Spleen (tissue), 13 donors: ENCODE measurements around the gene G3BP2. TPM values are rescaled to one million over a fixed set of nuclear protein-coding genes. Genes with fewer than 3 reads are reported as not detected.

Experiments used
- DNase-seq: peaks from one replicate; pipeline ENCODE4 v3.0.0-alpha.2; 2020
- H3K27ac ChIP-seq, 8 donors: fragments of 200-600 bp; sonication (generic) in 7 of 8; 1 replicate in 4 of 8; 2 replicates in 4 of 8; pipeline versions ENCODE4 v1.5.0 to v1.8.0; 2016 to 2021; ENCODE audit warnings: inconsistent platforms in 4 of 8, mild to moderate bottlenecking in 4 of 8, moderate library complexity in 1 of 8
- H3K27me3 ChIP-seq, 7 donors: fragments of 200-600 bp; sonication (generic) in 6 of 7; replicated peaks in 1 of 7; 1 replicate in 4 of 7; 2 replicates in 3 of 7; pipeline versions ENCODE4 v1.5.0 to v1.8.0; 2016 to 2021; ENCODE audit warnings: inconsistent platforms in 3 of 7, mild to moderate bottlenecking in 1 of 7
- H3K36me3 ChIP-seq, 6 donors: fragments of 200-600 bp; sonication (generic) in 5 of 6; 1 replicate in 4 of 6; 2 replicates in 2 of 6; pipeline versions ENCODE4 v1.5.0 to v1.8.0; 2016 to 2021; ENCODE audit warnings: inconsistent platforms in 2 of 6
- H3K4me1 ChIP-seq, 6 donors: fragments of 200-600 bp; sonication (generic) in 5 of 6; 1 replicate in 3 of 6; 2 replicates in 3 of 6; pipeline versions ENCODE4 v1.5.0 to v1.8.0; 2016 to 2021; ENCODE audit warnings: inconsistent platforms in 3 of 6
- H3K4me3 ChIP-seq, 8 donors: fragments of 200-600 bp; sonication (generic) in 7 of 8; 1 replicate in 4 of 8; 2 replicates in 4 of 8; pipeline versions ENCODE4 v1.5.0 to v1.8.0; 2016 to 2021; ENCODE audit warnings: inconsistent platforms in 4 of 8, mild to moderate bottlenecking in 4 of 8, moderate library complexity in 2 of 8
- H3K9me3 ChIP-seq, 8 donors: fragments of 200-600 bp; sonication (generic) in 7 of 8; 1 replicate in 4 of 8; 2 replicates in 4 of 8; pipeline versions ENCODE4 v1.5.0 to v1.8.0; 2016 to 2021; ENCODE audit warnings: inconsistent platforms in 4 of 8
- CTCF ChIP-seq, 11 experiments: fragments of 200-600 bp in 7 of 11; fragments of 450-650 bp in 4 of 11; sonication (generic) in 4 of 11; IDR thresholded peaks in 8 of 11; conservative IDR thresholded peaks in 3 of 11; 1 replicate in 7 of 11; 2 replicates in 4 of 11; pipeline versions ENCODE4 v1.4.0 to v1.8.0; 2016 to 2021; ENCODE audit warnings: antibody characterized with exemption in 11 of 11, inconsistent platforms in 4 of 11, mild to moderate bottlenecking in 1 of 11
- POLR2A ChIP-seq, 3 donors: fragments of 450-650 bp; IDR thresholded peaks; one replicate each; pipeline ENCODE4 v1.5.1; 2017; ENCODE audit warnings: antibody characterized with exemption in 3 of 3, mild to moderate bottlenecking in 1 of 3
- POLR2AphosphoS5 ChIP-seq, 3 donors: sonication (generic); formaldehyde crosslinking; IDR thresholded peaks; one replicate each; pipeline ENCODE4 v1.5.1; 2017; ENCODE audit warnings: antibody characterized with exemption in 3 of 3
- WGBS, 5 donors: extraction: QIAGEN DNeasy Blood & Tissue Kit in 3 of 5; methylation state at CpG; one replicate each; pipeline versions ENCODE4 v1.1.5 to v1.1.7; 2013 to 2018; 5-methylcytosine and 5-hydroxymethylcytosine counted together
- intact Hi-C: fragments of 100-400 bp; cut with DNase I; formaldehyde crosslinking; loops from one replicate; pipeline ENCODE4 v1.15.0; 2023; ENCODE audit warnings: low total_unique reads
- long read RNA-seq, 2 donors: transcript quantifications; one replicate each; lab custom pipeline, GENCODE V29; 2026
- polyA plus RNA-seq, 3 donors: library from polyadenylated mRNA; stranded (reverse); fragments of 200-250 nt; gene quantifications; one replicate each; pipeline ENCODE4 v1.2.1, GENCODE V29; 2013
- total RNA-seq, 7 donors: library from RNA; depleted of rRNA in 3 of 7; stranded (reverse); fragments of >200 nt in 3 of 7; fragmentation: NEBNext Ultra II Directional in 4 of 7; extraction: Animal tissue kit (Norgen Biotek cat#: 25700) in 4 of 7; gene quantifications; one replicate each; pipeline versions ENCODE4 v1.1.0 to v1.2.1, GENCODE V29; 2016 to 2021
- donor health status: healthy with polysubstance abuse.
- donor health status: DM: no; HTN: no; CAD: no; lungs with moderate emphysema.
- donor health status: DM: no; HTN: no; CAD: no.
- donor health status: Bipolar disorder and iron deficiency.
- donor health status: healthy.
- donor health status: DM: no; HTN: no; CAD: no.
- donor health status: DM: yes; HTN: yes; CAD: no.

G3BP2 gene
- total RNA-seq (100 to 1,000 TPM in 5 of 7 donors, 10 to 100 TPM in 2; 90.8 to 113 (median 106) TPM), polyA plus RNA-seq (10 to 100 TPM; 15.2 to 31.9 (median 19.9) TPM)
- long read RNA-seq, donor 1, full-length matches to known transcripts = 18 of 18 reads
- long read RNA-seq, donor 1, partial matches to known transcripts = 0 of 18 reads
- long read RNA-seq, donor 1, other reads (novel, unspliced or antisense) = 0 of 18 reads
- long read RNA-seq, donor 2, full-length matches to known transcripts = 15 of 15 reads
- long read RNA-seq, donor 2, partial matches to known transcripts = 0 of 15 reads
- long read RNA-seq, donor 2, other reads (novel, unspliced or antisense) = 0 of 15 reads

GRCh38 chr4:75673027-75673958 is at the start of gene G3BP2:
Gene G3BP2, minus strand, starts transcription at chr4:75673411. Its CDS starts 11,386 bp downstream, at chr4:75662025.
- no peaks in the 10 kb centered on the region for H3K36me3 ChIP-seq
- TF ChIP-seq POLR2A (IDR thresholded peaks at IDR 0.05) (peak; percentile 70 to 86 (median 76)), POLR2AphosphoS5 (IDR thresholded peaks at IDR 0.05) (peak; percentile 98 to 99 (median 98)), CTCF (IDR thresholded peaks at IDR 0.05 in 8 of 11, conservative IDR thresholded peaks at IDR 0.05 in 3 of 11) (peak in 2 of 11 experiments; percentile 11 to 25)
- H3K4me3 ChIP-seq = peak within 1 kb of the TSS; percentile 75 to 96 (median 87)
- no peaks in the 10 kb centered on the region for H3K9me3 ChIP-seq
- intact Hi-C loops = loop anchor here (5.0 kb wide), 1 partner anchor 49 kb away; the partner anchor contains the start of gene USO1
- H3K4me1 ChIP-seq = peaks cover 34 to 50% (median 45%) of the 10 kb centered on the region in 6 donors
- H3K27ac ChIP-seq = peak within 1 kb of the TSS; percentile 97 to 100 (median 98)
- DNase-seq = peak; percentile 99
- 0 to 1% (median 0%) methylated on average over 55 to 83 of the region's 83 CpGs for WGBS, 5 donors
- no peaks in the 10 kb centered on the region for H3K27me3 ChIP-seq

GRCh38 chr4:75722417-75722816 is 49.2 kb upstream of the G3BP2 start:
- 46 to 49% (median 47%) methylated on average over 3 of the region's 3 CpGs for WGBS, 5 donors
- TF ChIP-seq CTCF (IDR thresholded peaks at IDR 0.05 in 8 of 11, conservative IDR thresholded peaks at IDR 0.05 in 3 of 11) (no peak), POLR2AphosphoS5 (IDR thresholded peaks at IDR 0.05) (no peak), POLR2A (IDR thresholded peaks at IDR 0.05) (no peak)
- no peaks in the 10 kb centered on the region for H3K36me3 ChIP-seq
- H3K4me3 ChIP-seq = no peak overlapping the region
- H3K27ac ChIP-seq = peak overlapping the region in 1 of 8 donors; percentile 99
- peaks cover 13 to 46% (median 40%) of the 10 kb centered on the region in 6 donors for H3K4me1 ChIP-seq
- no peaks in the 10 kb centered on the region for H3K9me3 ChIP-seq
- H3K27me3 ChIP-seq = no peaks in the 10 kb centered on the region
- DNase-seq = no peak
- intact Hi-C loops = loop anchor here (5.0 kb wide), 1 partner anchor 50 kb away; the partner anchor contains the start of gene G3BP2

GRCh38 chr4:75718529-75718928 is 45.3 kb upstream of the G3BP2 start:
- intact Hi-C loops = no loop called here
- Histone ChIP-seq H3K9me3 (no peaks in the 10 kb centered on the region), H3K4me1 (peaks cover 4 to 24% (median 17%) of the 10 kb centered on the region in 6 donors), H3K27ac (no peak overlapping the region), H3K27me3 (no peaks in the 10 kb centered on the region), H3K36me3 (no peaks in the 10 kb centered on the region), H3K4me3 (no peak overlapping the region)
- DNase-seq = no peak
- TF ChIP-seq CTCF (IDR thresholded peaks at IDR 0.05 in 8 of 11, conservative IDR thresholded peaks at IDR 0.05 in 3 of 11) = no peak
- no peak for TF ChIP-seq POLR2AphosphoS5 (IDR thresholded peaks at IDR 0.05)
- TF ChIP-seq POLR2A (IDR thresholded peaks at IDR 0.05) = no peak
- WGBS, 5 donors = 85 to 98% (median 91%) methylated on average over 2 of the region's 2 CpGs
